HG03469 (cell line): ENCODE measurements around the gene SOCS3.

Source experiments
- ATAC-seq: cut with Tn5 transposase; IDR thresholded peaks from one replicate; pipeline ENCODE4 v1.9.1; 2021; ENCODE audit warnings: mild to moderate bottlenecking, moderate library complexity, moderate number of reproducible peaks; ENCODE audit not compliant: unreplicated experiment

Gene SOCS3

DNA sequence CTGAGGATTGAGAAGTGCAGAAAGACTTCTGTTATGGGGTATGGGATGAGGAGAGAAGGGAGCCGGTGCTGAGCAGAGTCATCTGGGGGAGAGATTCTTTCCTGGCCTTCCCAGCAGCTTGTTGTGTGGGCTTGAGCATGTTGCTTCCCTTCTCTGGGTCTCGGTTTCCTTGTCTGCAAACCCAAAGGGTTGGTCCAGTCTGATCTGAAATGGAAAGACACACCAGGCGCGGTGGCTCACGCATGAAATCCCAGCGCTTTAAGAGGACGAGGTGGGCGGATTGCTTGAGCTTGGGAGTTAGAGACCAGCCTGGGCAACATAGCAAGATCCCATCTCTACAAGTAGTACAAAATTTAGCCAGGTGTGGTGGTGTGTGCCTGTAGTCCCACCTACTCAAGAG is 6.0 kb downstream of the SOCS3 start:
- ATAC-seq, result no peak

DNA sequence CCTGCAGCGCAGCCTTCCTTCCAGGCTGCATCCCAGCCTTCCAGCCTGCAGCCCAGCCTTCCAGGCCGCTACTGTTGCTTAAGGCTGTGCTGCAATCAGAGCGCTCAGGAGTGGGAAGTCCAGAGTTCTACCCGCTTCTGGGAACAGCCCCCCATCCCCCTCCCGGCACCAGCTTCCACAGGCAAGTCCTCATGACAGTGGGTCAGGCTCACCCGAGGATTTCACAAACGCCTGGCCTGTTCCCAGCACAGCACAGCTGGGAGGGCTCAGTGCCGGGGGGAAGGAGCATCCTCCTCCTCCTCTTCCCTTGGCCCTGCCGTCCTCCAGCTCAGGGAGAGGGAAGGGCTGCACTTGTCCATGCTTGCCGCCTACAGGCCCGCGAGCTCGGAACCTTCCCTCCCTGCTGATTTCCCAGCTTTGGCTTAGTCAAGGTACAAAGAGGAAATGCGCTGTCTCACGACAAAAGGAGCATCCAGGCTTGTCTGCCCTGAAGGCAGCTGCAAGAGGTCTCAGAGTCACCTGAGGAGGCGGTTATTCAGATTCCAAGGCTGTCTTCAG is 8.3 kb downstream of the SOCS3 start:
- no peak for ATAC-seq

DNA sequence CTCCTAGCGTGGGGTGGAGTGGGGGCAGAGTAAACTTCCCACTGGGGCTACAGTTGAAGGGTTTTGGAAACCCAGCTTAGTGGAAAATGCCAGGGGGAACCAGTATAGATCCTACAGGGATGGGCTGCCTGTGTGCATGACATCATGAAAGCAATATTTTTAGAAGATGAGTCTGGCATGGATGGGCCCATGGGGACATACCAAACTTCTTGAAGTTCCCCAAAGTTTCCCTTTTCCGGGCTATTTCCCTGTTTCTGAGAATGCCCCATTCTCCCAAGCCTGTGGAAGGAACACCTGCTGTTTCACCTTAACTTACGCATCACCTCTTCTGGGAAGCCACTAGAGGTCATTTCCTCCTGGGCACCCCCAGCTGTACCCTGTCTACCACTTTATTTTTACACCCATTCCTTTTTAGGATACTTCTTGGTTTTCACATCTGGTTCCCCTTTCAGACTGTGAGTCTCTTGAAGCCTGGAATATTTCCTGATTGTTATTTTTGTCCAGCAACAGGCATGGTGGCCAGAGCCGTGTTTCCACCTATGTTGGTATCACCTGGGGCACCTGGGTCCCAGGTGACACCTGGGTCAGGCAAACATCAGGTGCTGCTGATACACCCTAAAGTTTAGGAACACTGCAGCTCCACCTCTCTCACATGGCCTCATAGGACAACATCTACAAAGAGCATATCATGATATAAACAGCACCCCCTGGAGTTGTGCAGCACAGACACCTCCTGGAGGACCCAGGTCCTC is 9.8 kb downstream of the SOCS3 start:
- no peak for ATAC-seq

DNA sequence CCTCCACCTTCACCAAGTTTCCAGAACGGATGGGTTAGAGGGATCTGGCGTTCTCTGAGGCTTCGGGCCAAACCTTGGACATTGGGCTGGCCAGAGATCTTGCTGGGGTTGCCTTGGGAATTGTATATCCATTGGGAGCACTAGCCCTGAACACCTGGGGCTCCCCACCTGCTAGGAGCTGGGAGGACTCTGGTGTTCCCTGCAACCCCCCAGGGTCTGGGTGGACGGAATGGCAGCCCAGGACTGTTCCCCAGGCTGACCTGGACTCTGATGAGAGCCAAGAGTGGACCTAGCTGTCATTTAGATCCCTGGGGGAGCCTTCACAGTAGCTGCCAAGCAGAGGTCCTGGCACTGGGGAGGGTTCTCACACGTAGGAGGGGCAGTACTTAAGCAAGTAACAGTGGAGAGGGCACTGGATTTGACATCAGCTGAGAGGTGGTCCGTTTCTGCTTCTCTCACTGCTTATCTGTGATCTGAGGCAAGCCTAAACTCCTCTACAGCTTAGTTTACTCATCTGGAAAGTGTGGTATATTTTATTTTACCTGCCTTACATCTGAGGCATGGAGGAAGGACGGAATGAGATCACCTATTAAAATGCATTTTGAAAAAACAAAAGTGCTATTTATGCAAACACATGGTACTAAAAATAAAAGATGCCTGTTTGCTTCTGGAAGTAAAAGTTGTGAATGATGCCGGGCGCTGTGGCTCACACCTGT is 11.7 kb downstream of the SOCS3 start:
- no peak for ATAC-seq

DNA sequence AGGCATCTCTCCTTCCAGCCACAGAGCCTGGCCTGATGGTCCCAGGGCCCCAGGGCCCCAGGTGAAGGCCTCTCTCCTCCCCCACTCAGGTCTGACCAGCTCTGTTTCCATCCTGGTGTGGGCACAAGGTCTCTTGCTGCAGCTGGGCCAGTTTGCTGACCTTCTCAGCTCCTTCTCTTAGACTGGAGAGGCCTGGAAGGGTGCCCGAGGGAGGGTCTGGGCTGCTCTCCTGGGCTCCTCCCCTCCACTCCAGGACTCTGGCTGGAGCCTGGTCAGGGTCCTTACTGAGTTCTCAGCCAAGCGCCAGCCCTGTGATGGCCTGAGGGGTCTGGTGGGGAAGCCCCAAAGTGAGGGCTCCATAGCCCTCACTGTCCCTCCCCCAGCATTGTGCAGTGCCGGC is 12.4 kb downstream of the SOCS3 start:
- no peak for ATAC-seq

DNA sequence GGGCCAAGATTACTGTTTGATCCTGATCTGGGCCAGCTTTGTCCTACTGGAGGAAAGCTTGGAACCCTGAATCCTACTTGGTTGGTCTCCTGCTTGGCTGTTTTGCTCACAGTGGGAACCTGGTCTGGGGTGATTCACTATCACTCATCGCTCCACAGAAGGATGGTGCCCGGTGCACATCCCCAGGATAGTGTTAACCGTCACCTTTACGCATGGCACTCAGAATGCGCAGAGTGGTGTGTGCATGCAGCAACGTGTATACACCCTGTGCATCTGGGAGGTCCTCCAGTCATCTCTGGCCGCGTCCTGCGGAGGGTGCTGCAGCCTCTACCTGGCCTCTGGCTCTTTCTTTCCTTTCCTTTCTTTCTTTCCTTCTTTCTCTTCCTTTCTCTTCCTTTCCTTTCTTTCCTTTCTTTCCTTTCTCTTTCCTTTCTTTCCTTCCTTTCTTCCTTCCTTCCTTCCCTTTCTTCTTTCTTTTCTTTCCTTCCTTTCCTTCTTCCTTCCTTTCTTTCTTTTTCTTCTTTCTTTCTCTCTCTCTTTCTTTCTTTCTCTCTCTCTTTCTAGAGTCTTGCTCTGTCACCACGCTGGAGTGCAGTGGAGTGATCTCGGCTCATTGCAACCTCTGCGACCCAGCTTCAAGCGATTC is 13.1 kb downstream of the SOCS3 start:
- ATAC-seq, result no peak

DNA sequence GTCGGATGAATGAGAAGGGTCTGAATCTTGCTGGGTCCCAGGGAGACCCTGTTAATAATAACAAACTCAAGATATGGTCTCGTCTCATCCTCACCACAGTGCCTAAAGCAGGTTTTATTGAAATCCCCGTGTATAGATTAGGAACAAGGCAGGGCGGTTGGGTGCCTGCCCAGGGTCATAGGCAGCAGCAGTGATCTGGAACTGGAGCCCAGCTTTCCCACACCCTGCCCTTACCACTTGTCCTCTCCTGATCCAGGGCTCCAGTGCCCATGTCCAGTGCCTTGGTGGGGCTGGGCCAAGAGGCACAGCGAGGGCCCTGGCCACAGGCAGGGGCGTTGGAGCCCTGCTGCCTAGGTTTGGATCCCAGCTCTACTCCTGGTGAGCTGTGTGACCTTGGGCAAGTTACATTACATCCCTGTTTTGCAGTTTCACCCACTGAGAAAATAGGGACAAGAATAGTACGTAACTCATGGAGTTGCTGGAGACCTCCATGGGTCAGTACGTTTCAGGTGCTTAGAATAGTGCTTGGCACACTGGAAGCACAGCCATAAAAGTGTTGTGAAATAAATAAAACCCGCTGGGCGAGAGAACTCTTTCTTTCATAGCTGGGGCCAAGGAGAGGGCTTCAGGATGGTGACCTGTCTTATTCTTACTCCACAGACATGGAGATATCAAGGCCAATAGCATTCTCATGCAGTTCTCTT is 13.9 kb downstream of the SOCS3 start:
- no peak for ATAC-seq

DNA sequence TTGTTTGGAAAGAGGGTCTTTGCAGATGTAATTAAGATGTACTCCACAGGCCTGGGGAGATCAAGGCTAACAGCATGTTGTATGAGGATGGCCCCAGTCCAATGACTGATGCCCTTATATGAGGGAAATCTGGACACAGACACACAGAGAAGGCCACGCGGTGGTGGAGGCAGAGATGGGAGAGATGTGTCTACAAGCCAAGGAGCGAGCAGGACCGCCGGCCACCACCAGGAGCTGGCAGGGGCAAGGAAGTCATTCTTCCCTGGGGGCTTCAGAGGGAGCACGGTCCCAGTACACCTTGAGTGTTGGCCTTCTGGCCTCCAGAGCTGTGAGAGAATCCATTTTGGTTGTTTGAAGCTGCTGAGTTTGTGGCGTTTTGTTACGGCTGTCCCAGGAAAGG is 14.7 kb downstream of the SOCS3 start:
- no peak for ATAC-seq

DNA sequence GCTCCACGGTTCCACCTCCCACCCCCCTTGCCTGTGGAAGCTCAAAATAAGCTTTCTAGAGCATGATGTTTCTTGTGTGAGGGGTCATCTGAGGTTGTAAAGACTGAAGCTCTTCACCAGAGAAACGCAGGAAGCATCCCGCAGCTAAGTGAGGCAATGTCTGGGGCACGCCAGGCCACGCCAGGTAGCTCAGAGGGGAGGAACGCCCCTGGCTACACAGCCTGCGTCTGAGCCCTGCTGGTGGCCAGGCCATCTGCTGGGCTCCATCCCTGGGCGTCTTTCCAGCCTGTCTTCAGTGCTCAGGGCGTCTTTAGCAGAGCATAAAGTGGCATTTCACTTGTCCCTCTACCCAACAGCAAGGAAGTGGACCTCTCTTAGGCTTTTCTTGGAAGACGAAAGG is 15.2 kb downstream of the SOCS3 start:
- ATAC-seq, result no peak

DNA sequence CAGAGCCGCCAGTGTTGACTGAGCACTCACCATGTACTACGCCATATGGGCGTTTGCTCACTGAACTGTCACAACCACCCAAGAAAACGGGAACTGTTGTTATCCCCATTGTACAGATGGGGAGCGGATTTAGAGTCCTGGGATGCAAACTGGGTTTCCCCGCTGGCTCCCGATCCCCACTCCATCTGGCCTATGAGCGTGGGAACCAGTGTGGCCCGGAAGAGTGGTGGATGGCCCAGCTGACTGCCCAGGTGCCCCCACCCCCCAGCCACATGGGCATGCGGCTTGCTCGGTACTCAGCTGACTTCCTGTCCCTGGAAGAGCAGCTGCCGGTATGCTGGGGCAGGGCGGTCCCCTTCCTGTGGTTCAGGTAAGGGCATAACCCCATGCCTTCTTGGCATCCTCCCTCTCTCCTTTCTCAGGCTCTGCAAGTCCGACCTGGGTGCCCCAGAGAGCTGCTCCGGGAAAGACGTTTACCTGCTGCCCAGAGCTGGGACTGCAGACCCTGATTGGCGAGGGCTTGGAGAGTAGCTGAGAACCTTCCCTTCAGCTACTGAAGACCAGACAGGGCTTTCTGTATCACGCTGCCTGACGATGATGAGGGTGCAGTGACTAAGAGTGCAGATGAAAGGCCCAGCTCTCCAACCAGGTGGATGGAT is 16.2 kb downstream of the SOCS3 start:
- no peak for ATAC-seq

DNA sequence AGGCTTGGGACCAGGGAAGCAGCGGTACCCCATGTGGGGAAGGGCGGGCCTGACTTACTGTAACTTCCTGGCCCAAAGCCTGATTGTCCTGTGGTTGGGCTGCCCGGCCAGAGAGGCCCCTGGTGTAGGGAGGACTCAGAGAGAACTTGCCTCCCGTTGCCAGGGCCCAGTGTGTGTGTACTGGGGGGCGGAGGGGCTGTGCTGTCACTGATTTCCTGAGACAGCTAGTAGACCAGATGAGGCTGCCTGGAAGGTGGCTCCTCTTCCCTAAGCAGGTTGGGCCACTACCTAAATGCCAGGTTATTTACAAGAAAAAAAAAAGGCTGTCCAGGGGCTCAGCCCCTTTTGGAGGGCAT is 16.7 kb downstream of the SOCS3 start:
- ATAC-seq, result no peak

DNA sequence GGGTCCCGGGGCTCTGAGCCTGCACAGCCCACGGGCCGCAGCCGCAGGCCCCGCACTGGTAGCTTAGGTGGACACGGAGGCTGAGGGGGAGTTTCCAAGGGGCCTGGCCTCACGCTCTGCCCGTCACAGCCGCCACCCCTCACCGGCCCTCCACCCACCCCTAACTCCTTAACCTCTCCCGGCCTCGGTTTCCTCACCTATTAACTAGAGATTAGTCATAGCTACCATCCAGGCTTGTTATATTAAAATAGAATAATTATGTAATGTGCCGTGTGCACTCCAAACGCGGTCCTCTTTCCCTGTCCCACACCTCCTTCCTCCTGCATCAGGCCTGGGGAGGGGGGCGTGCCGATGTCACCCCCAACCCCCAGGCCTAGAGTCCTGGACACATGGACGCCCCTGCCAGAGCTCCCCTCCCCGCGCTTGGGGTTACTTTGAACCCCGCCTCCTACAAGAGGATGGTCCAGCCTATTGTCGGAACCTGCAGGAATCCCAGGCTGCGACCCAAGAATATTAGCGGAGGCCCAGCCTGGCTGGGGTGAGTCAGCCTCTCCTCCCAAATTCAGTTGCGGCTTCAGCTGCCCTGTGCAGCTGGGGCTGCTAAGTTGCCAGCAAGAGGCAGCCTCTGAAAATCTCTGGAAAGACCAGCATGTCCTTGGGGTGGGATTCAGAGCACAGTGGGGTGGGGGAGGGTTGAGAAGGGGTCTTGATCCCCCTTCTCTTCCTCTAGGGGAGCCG is 17.3 kb downstream of the SOCS3 start:
- ATAC-seq, result no peak

DNA sequence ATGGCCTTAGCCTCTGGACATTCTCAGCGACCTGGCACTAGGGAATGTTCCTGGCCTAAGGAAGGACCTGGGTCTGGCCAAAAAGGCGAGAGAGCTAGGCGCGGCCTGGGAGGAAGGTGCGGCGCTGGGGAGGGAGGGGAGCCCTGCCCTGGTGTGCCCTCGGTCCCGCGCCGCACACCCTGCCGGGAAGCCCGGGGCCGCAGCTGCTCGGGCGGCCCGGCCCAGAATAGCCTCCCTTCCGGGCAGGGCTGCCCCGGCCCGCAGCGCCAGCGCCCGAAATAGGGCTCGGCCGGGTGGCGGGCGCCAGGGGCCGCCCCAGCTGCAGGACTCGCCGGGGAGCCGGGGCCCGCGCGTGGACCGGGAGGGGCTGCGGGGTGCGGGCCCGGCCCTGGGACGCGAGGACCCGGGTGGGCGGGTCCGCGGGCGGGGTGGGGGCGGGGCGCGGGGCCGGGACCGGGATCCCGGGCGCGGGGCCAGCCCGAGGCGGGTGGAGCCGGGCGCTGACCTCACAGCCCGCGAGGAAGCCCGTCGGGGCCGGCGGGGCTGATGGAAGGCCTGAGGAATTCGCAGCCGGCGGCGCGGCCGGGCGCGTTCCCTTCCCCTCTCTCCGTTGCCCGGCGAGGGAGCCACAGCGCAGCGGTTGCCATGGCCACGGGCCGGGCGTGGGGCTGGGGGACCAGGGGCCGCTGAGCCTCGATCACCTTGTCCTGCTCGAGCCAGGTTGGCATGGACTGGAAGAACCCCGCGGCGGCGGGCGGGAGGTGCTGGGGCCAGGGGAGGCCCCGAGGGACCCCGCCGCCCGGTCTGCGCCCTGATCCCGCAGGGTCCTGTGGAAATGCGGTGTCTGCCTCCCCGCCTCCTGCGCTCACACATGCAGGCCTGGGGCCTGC is 18.1 kb downstream of the SOCS3 start:
- no peak for ATAC-seq

DNA sequence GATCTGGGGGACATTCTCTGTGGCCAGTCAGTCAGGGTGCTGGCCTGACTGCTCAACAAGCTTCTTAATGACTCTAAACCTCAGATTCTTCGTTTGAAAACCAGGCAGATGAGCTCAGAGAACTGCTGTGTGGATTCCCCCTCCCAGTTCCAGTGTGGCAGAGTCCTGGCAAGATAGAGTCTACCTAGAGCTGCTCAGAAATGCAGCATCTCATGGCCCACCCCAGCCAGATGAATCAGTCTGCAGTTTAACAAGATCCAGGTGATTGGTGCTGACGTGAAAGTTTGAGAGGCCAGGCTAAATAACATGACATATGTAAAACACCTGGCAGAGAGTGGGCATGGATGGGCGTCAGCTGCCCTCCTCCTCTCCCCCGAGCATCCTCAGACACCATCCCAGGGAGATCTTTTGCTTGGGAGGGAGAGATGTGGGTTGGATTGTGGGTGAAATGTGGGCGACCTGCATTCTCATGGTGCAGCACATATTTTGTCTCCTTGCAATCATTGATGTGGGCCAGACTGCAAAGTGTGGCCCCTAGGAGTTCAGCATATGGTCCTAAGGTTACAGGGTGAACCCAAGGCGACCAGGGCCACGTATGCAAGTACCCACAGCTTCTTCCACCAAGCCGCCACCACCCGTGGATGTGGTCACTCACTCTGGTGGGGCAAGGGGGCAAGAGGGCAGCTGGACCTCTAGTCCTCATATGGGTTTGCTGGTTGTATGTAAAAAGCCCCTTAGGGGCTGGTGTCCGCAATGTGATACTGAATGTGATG is 19.5 kb downstream of the SOCS3 start:
- ATAC-seq, result no peak

DNA sequence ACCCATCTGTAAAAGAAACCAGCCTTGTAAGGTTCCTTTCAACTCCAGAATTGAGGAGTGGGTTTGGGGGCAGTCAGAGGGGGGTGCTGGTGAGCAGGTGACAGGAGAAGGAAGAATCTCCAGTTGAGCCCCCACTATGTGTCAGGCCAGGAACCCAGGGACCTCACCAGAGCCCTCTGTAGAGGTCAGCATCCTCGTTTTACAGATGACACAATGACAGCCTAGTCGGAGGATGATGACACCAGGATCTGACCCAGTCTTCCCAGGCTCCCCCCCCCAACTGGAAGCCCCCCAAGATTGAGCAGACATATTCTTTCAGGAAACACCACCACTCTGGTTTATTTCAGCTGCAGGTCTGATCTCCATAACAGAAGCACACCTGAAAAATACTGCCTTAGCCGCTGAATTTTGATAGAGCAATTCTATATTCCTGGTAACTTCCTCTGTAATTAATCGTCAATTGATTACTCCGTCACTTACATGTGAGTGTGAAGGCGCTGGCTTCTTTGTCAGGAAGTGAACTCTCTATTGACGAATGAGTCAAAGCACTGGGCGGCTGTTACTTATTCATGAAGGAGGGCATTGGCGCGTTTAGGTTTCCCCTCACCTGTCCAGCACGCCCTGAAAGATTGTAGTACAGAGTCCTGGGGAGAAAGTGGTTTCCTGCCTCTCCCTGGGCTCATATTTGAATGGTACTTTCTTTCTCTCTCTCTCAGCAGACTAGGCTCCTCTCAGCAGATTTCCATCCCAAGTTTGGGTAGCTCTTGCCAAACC is 21.2 kb downstream of the SOCS3 start:
- no peak for ATAC-seq

DNA sequence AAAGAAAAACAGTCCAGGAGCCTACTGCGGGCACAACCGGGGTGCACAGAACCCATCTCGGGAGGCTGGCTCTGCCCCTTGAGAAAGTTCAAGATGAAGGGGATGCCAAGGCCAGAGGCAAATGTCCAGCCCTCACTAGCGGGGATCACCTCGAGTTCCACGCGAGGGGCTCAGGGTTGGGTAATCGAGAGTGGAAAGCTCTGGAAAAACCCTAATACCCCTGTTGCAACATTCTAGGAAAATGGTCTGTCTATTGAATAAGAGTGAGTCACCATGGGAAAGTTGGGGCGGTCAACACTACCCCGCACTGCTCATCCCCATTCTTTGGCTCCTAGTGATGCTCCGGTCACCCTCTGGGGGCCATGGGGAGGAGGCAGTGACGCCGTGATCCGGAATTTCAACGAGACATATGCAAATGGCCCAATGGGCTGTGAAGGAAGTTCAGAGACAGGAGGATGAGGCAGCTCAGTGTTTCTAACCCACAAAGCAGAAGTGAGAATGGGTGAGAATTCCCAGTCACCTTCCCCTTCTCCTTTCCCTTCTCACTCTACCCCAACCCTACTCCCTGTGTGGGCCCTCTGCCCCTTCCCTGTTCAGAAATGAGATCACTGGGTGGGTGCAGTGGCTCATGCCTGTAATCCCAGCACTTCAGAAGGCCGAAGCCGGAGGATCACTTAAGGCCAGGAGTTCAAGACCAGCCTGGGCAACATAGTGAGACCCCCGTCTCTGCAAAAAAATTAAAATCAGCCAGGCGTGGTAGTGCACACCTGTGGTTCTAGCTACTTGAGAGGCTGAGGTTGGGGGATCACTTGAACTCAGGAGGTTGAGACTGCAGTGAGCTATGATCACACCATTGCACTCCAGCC is 22.4 kb downstream of the SOCS3 start:
- ATAC-seq, result peak; percentile 60

DNA sequence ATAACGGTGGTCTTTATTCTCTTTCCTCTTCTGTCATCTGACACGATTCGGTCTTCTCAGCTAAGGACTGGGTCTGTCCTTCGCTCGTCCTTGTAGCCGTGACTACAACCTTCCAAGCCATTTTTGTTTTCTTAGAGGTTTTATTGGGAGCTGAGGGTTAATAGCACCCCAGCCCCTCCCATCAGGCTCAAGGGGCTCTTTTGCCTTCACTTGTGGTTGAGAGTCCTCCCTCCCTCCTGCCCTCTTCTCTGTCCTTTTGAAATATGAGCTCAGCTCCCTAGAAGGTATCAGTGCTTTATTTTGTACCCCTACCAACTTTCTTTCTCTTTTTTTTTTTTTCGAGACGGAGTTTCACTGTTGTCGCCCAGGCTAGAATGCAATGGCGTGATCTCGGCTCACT is 24.7 kb downstream of the SOCS3 start:
- ATAC-seq, result no peak
